Lung microvascular endothelial cell (primary cell): ENCODE results near the gene IGFL4. TPM values are rescaled to one million over a fixed set of nuclear protein-coding genes. Genes with fewer than 3 reads are reported as not detected.

ENCODE experiments used
- DNase-seq, 2 donors: peaks; one replicate each; pipeline versions ENCODE4 v3.0.0 to v3.0.0-alpha.2; 2010; ENCODE audit warnings: low read depth in 2 of 2
- total RNA-seq: library from RNA; depleted of rRNA; stranded (reverse); fragments of >200 nt; gene quantifications from 2 replicates; pipeline ENCODE4 v1.2.1, GENCODE V29; 2014

The IGFL4 gene
- not detected in 2 replicates for total RNA-seq

GRCh38 chr19:46040952-46041500 lies at the start of gene IGFL4:
TSS of gene IGFL4 (minus strand) at chr19:46041002. CDS start at chr19:46040962, 40 bp downstream.
- no peak for DNase-seq

GRCh38 chr19:46090444-46090843 lies 49.6 kb upstream of the IGFL4 start:
- DNase-seq: no peak

DNA sequence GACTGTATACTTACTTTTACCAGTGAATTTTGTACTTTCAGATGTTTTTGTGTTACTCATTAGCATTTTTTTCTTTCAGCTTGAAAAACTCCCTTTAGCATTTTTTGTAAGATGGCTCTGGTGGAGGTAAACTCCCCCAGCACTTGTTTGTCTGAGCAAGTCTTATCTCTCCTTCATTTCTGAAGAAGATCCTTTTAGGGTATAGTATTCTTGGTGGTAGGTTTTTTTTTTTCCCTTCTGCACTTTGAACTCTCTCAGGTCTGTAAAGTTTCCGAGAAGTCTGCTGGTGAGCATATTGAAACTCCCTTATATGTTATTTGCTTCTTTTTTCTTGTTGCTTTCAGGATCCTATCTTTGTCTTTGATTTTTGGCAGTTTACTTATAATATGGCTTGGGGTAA lies 48.6 kb upstream of the IGFL4 start:
- DNase-seq: no peak

- no peak for DNase-seq
Observed at GRCh38 chr19:46088101-46088500, 47.3 kb upstream of the IGFL4 start.

GRCh38 chr19:46085888-46086287 lies 45.1 kb upstream of the IGFL4 start:
- DNase-seq: no peak

GRCh38 chr19:46082728-46083050 lies 41.9 kb upstream of the IGFL4 start:
- DNase-seq: no peak

DNA sequence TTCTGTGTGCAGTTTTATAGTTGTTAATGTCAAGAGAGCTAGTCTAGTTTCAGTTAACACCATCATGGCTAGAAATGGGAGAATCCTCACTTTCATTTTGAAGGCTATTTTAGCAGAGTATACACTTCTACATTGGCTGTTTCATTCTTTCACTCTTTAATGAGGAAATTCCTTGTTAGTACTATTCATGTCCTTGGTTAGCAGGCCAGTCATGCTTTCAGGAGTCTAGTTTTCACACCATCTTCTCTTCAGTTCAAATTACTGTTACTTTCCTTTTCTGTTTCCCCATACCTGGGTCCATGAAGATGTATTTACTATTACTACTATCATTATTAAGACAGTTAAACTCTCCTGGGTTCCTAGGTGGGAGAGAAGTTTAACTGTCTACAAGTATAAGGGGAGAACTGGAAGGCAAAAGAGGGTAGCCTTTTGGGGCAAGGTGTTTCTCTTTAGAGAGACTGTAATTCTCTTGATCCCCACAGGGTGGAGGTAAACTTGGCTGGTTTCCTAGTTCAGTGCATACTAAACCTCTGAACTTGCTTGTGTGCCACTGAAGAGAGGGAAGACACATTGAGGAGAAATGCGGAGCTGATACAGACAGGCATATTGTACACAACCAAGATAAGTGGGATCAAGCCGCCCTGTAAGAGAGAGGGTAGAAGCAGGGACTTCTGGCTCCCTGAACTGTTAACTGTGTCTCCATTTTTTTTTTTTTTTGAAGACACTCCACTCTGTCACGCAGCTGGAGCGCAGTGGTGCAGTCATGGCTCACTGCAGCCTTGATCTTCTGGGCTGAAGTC lies 41.3 kb upstream of the IGFL4 start:
- peak; percentile 65 to 75 for DNase-seq

DNA sequence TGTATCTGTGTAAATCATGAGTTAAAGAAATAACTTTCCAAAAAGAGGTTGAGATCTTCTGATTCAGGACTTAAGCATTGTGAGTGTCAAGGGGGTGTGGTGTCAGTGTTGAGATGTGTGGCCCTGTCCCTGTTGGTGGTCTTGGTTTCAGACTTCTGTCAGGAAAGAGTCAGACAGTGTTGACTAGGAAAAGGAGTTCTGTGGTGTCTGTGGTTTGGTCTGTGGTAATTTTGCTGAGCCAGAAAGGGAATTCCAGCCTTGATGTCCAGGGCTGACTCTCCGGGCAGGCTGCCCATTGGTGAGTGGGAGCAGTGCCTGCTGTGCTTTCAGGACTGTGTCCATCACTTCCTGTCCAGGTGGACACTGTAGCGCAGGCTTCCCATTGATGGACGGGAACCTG lies 39.8 kb upstream of the IGFL4 start:
- DNase-seq: peak; percentile 63 to 80

GRCh38 chr19:46079576-46079975 lies 38.8 kb upstream of the IGFL4 start:
- no peak for DNase-seq

- peak; percentile 66 to 68 for DNase-seq
Observed at GRCh38 chr19:46078573-46079332, 38.0 kb upstream of the IGFL4 start.

- no peak for DNase-seq
Observed at GRCh38 chr19:46077815-46078167, 37.0 kb upstream of the IGFL4 start.

DNA sequence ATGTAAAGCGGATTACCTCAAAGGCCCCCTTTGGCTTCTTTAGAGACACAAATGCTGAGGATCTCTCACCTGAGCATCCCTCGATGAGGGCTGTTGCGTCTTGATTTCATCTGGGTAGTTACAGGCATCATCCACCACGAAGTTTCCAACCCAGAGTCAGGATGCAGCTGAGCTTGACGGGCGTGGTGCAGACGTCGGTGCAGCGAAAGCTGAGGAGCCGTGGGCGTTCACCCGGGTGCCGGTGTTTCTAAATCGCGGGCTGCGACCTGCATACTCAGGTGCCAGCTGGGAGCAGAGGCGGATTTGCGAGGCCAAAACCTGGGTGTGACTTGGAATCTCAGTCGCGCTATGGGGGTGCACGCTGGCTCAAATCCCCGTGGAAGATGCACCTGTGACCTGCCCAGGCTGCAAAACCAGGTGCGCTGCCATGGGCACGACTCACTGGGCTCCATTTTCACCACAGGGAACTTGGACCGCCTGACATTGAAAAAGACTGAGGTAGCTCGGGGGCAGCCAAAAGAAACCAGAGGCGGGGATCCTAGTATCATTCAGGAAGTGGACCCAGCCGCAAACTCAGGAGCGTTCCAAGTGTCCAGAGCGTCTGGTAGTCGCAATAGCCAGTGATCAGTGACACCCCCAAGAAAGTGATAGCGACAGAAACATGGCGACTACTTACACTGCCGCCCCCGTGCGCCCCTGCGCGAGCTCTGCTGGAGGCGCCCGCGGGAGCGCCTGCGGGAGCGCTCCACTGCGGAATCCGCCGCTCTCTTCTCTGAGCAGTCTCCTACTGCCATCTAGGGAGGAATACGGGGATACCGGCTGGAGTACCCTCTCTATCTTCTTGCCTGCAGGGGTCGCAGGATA lies 36.4 kb upstream of the IGFL4 start:
- DNase-seq: peak; percentile 85 to 86

DNA sequence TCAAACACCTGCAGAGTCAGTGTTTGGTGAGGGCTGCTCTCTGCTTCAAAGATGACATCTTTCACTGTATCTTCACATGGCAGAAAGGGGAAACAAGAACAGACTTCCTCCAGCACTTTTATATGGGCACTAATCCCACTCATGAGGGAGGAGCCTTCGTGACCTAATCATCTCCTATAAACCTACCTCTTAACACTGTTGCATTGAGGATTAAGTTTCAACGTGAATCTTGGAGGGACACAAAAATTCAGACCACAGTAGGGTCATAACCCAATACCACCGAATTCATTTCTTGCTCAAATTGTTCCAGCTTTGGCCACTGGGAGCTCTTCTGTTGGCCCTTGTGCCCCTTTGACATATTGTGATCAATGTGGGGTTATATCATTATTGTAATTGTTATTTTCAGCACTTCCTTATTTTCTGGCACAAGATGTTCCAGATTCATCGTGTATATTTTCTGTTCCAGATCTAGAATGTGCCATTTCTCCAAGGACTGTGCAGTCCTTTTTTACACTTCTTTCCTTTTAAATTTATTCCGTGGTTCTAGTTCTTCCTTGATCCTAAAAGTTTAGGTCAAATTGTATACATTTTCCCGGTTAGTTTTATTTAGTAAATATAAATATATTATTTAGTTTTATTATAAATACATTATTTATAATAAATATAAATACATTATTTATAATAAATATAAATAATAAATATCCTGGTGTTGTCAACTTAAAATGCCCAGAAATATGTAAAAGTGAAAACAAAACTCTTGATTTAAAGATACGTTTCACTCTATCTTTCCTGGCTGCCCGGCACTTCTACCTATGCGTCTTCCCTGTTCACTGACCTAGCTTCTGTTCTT lies 35.5 kb upstream of the IGFL4 start:
- DNase-seq: no peak

- no peak for DNase-seq
Observed at GRCh38 chr19:46073268-46073922, 32.6 kb upstream of the IGFL4 start.

GRCh38 chr19:46069806-46070341 lies 29.1 kb upstream of the IGFL4 start:
- peak in 1 of 2 donors; percentile 86 for DNase-seq

DNA sequence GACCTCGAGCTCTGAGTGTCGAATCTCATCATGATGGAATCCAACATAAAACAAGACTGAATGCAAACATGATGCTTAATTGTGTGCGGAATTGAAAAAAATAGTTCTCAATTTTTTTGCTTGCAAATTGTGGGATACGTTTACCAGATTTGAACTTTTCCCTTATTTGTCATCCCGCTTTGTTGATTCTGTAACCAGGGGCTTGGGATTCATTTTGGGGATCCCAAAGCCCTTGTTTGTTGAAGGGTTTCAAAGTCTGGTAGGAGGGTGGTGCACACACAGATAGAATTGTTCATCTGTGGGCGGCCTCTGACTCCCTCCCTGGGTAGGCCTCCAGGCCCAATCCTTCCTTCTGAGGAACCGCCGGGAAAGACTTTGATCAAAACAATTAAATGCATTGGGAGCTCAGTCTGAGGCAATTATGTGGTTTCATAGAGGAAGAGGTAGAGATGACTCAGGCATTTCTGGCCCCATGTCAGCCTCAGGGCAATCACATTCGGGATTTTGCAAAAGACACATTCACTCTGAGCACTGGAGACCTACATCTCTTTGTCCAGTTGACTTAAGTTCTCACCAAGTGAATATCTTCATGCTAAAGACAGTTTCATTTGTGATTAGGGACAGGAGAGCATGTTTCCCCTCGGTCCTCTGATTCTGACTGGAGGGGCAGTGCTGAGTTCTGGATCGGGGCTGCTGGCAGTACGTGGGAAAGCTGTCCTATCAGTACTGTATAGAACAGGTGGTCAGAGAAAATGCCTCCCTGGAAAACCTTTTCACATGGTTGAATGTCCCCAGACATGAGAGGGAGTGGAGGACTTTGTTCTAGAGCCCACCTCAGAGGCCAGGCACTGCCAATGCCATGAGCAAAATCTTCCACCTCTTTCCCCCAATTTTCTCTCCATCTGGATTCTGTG lies 27.8 kb upstream of the IGFL4 start:
- DNase-seq: peak in 1 of 2 donors; percentile 83

DNA sequence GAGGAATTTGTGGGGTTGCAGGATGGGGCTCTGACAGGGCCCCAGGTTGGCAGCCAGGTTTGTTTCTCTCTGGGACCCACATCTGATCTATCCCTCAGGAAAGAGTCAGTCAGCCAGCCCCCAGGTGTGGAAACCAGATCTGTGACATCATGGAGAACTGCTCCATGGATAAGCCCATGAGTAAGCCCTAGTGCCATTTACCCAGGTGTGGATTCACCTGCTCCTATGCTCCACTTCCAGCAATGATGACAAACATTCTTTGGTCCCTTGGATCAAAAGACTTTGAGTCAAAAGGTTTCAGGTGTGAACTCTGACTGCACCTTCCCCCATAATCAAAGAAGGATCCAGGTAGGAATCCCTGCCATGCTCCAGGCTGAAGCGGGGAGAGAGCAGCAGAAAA lies 26.9 kb upstream of the IGFL4 start:
- no peak for DNase-seq

GRCh38 chr19:46066471-46066870 lies 25.7 kb upstream of the IGFL4 start:
- no peak for DNase-seq

DNA sequence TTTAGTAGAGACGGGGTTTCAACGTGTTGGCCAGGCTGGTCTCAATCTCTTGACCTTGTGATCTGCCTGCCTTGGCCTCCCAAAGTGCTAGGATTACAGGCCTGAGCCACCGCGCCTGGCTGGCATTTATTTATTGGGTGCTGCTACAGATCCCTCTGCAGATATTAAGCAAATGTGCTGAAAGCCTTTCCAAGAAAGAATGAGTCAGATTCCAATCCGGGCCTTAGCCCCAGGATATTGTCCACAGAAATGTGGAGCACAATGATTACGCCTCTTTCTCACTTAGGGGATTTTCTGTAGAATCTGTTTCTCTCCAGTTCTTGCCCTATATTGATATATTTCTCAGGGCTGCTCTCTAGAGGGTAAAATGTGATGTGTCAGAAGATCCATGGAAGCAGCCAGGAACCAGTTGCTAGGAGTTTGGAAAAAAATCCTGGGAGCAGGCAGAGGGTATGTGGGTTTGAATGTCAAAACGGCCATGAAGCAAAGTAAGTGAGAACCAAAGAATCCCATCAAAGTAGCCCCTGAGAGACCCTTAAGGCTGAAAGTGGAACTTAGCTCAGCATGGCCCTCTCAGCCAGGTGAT lies 24.8 kb upstream of the IGFL4 start:
- peak in 1 of 2 donors; percentile 36 for DNase-seq
